HG03521 (cell line): ENCODE measurements around the gene TBC1D1.
"Not testable (repeated sequence)": the region's sequence is repeated elsewhere in the genome, so short reads cannot be mapped to it uniquely, and the experiment has no call there.

Experiments
- ATAC-seq: cut with Tn5 transposase; IDR thresholded peaks from one replicate; pipeline ENCODE4 v1.9.1; 2021; ENCODE audit warnings: mild to moderate bottlenecking, moderate library complexity; ENCODE audit not compliant: unreplicated experiment

Gene TBC1D1

GRCh38 chr4:37923089-37923488 lies 32.2 kb downstream of the TBC1D1 start:
- ATAC-seq: not testable (repeated sequence)

- ATAC-seq: no peak
Observed at GRCh38 chr4:37924946-37925345, 34.1 kb downstream of the TBC1D1 start.

- ATAC-seq: no peak
Observed at GRCh38 chr4:37927434-37927833, 36.5 kb downstream of the TBC1D1 start.

DNA sequence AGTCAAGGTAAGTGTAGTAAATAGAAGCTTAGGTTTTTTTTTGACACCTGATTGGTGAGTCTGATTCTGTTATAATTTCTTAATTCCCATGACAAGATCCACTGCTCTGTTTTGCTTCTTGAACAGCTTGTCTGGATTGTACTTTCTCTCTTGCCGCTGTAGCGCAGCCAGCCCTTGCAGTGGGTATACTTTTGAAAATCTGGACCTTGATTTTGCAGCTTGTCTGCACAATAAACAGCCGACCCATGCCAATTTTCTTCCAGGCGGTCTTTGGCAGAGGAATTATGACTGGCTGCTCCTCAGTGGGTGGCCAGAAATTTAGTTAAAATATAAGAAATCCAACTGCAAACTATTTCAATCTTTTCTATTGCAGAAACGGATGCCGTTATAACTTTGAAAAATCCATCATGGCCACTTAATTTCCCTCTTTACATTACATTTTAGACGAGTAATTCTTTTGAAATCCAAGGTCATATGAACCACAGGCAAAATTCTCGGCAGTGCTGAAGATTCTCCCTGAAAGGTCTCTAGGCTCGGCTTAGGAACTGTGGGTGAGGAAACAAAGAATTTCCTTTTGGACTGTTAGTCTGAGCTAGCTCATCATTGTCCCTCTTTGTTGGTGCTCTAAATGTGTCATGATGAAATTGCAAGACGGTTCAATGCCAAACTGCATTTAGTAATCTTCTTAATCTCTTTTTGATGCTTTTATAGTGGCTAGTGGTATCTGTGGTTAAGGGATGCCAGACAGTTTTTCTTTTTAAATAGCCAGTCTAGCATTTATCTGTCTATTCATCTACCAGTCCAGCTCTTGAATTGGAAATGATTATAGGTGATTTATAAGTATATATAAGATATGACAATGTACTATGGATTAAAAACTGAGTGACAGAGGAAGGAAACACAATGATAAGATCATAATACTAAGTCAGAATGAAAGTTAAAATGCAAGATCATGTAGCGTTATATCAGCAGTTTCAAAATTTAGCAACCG lies 37.8 kb downstream of the TBC1D1 start:
- no peak for ATAC-seq

DNA sequence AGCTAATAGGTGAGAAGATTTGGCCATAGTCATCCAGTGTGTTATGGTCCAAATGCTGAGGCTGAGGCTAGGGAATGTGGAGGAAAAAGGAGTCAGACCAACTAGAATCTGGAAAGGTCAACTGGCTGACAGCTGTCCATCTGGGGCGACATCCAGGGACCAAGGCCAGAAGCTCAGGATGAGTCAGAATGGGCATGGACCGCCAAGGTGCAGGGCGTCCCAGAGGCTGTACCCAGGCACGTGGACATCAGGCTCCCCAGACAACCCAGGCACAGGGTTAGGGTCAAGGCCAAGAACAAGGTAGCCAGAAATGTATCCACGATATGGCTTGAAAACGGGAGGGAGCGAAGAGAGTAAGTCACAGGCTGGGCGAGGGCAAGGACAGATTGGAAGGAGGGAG lies 43.2 kb downstream of the TBC1D1 start:
- ATAC-seq: no peak

DNA sequence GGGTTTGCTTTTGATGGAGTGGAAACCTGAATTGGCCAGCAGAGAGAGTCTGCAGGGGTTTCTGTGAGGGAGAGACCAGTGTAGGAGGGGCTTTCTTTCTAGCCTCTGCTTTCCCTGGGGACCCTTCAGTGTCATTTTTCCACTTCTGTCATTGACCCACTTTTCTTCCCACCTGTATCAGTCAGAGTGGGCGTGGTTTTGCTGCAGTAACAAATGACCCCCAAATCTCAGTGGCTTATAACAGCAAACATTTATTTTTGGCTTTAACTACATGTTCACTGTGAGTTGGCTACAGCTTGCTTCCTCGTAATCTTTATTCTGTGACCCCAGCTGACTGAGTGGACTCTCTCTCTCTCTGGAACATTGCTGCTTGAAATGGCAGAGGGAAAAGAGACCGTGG lies 43.7 kb downstream of the TBC1D1 start:
- ATAC-seq: no peak

- ATAC-seq: no peak
Observed at GRCh38 chr4:37935026-37935425, 44.1 kb downstream of the TBC1D1 start.

DNA sequence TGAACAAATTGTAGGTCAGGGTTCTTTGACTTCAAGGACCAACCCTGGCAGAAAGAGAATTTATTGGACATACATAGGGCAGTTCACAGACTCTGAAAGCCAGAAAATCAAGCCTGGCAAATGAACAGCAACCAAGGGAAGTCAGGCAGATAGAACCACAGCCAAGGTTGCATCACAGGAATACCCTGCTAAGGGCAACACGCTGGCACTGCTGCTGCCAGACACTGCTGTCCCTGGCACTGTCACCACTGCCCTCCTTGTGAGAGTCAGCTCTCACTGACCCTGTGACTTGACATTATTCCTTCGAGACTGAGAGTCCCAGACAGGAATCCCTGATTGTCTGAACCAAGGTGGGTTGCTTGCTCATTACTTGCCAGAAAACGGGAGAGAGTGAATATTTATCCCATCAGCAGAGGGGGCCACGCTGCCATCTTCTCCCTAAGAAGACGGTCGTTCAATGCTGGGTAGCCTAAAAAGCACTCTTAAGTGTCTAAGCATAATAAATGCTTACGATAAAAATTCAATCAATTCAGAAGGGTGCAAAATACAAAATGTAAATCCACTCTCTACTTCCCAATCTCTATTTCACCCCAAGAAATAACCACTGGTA lies 46.1 kb downstream of the TBC1D1 start:
- no peak for ATAC-seq

DNA sequence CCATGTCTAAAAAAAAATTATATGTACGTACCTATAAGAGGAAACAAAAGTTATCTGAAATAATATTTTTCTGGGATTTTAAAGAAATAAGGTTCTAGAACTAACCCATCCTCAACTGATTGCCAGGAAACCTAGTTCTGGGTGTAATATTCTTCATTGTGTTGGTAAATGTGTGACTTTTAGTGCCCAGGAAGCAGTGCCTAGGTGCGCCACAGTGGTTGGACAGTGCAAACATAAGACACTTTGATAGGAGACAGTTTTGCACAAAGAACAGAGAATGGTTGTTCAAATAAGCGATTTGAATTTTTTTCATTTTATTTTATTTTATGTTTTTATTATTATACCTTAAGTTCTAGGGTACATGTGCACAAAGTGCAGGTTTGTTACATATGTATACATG lies 47.3 kb downstream of the TBC1D1 start:
- ATAC-seq: no peak

- no peak for ATAC-seq
Observed at GRCh38 chr4:37946503-37947179, 55.8 kb downstream of the TBC1D1 start.

- no peak for ATAC-seq
Observed at GRCh38 chr4:37948542-37948941, 57.7 kb downstream of the TBC1D1 start.

GRCh38 chr4:37949636-37950426 lies 58.9 kb downstream of the TBC1D1 start:
- no peak for ATAC-seq

- ATAC-seq: no peak
Observed at GRCh38 chr4:37951461-37952352, 60.8 kb downstream of the TBC1D1 start.

DNA sequence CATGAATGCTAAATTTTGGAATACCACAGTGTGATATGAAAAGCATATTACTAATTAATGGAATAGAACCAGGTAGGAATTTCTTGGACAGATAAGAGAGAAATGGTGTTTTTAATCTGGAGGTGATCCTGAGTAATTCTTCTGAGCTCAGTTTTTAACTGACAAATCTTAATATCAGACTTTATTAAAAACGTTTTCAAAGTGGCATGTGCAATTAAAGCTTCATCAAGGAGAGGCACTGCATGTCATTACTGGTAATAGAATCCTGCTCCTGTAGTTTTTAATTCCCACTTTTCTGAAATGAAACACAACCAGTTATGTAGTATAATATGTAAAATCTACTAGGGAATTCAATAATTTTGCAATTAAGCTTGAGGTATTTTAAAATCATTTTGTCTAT lies 62.3 kb downstream of the TBC1D1 start:
- ATAC-seq: no peak

DNA sequence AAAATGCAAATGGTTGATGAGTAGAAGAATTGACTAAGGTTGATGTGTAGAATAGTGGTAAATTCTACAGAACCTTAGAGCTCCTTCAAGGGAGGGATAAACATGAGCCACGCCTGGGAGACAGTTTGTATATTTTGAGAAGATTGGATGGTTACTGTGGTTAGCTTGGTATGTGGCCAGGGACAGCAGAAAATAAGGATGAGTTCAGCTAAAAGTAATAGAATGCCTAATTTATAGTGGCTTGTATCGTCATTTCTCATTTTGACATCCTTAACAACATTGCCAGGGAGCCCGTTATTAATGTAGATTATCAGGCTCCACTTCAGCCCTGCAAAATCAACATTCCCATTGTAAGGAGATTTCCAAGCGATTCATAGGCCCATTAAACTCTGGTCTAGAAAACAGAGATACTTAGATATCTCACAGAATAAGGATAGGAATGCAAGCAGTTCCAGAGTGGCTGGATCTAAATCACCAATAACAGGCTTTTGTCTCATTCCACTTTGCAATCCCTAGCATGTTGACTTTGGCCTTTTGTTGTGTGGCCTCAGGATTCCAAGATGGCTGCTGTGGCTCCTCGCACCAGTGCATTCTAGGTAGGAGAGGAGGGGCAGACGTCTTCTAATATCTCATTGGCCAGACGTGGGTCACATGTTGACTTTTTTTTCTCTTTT lies 62.9 kb downstream of the TBC1D1 start:
- no peak for ATAC-seq

DNA sequence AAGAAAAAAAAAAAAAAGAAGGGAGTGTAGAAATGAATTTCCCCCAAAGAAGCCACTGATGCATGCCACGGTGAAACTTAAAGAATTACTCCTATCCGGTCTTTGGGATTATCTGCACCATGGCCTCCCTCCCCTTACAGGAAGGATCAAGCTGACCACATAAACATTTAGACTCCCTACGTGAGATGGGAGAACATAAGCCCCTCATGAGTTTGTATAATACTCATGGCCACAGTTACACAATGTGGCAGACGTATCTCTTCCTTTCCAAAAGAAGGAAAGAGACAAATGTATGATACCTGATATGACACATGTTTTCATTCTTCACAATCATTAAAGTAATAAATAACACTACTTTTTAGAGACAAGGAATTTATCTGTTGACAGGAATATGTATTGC lies 66.1 kb downstream of the TBC1D1 start:
- ATAC-seq: no peak

GRCh38 chr4:37958932-37959331 lies 68.0 kb downstream of the TBC1D1 start:
- ATAC-seq: no peak

DNA sequence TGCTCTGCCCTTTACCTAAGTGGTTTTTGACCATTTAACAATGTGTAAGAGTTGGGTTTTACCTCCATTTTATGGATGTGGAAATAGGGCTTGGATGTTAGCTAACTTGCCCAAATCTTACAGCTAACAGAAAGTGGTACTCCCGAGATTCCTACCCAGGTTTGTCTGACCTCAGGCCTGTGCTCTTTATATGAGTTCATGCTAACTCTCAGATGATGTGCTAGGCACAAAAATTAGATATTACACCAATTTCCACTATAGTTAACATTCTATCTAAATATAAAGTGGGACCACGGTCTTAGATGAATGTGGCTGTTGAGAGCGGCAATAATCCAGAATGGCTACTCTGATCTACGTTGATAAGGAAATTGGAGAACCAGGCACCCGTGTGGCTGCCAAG lies 69.2 kb downstream of the TBC1D1 start, which contains the start of gene PTTG2:
Gene PTTG2, plus strand, starts transcription at position 301 of the 400 bp plus-strand sequence. Its CDS starts 37 bp downstream, at position 338.
- no peak for ATAC-seq
